ENCODE results near the gene RAB23. TPM values are rescaled to one million over a fixed set of nuclear protein-coding genes. Genes with fewer than 3 reads are reported as not detected.

The RAB23 gene
- 1 to 10 TPM; 4.7 to 9.8 (median 6.9) TPM for total RNA-seq

- WGBS, 2 donors = 1% methylated on average over 62 to 63 of the region's 69 CpGs
- peak within 1 kb of the TSS; percentile 66 for H3K4me3 ChIP-seq (ENCODE audit: low read depth, poor library complexity, severe bottlenecking)
- TF ChIP-seq, protein P1, sequence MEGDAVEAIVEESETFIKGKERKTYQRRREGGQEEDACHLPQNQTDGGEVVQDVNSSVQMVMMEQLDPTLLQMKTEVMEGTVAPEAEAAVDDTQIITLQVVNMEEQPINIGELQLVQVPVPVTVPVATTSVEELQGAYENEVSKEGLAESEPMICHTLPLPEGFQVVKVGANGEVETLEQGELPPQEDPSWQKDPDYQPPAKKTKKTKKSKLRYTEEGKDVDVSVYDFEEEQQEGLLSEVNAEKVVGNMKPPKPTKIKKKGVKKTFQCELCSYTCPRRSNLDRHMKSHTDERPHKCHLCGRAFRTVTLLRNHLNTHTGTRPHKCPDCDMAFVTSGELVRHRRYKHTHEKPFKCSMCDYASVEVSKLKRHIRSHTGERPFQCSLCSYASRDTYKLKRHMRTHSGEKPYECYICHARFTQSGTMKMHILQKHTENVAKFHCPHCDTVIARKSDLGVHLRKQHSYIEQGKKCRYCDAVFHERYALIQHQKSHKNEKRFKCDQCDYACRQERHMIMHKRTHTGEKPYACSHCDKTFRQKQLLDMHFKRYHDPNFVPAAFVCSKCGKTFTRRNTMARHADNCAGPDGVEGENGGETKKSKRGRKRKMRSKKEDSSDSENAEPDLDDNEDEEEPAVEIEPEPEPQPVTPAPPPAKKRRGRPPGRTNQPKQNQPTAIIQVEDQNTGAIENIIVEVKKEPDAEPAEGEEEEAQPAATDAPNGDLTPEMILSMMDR (IDR thresholded peaks at IDR 0.05) = no peak
- peak in 1 of 2 donors; percentile 41 for TF ChIP-seq POLR2A (IDR thresholded peaks at IDR 0.05)
- intact Hi-C loops (cut with DNase I; ENCODE audit: low total_unique reads) = no loop called here
- DNase-seq (ENCODE audit: low spot score in 2 of 2) = peak; percentile 68 to 96
These were observed at the start of gene RAB23 for GRCh38 chr6:57221936-57222742. TSS of gene RAB23 (minus strand) at chr6:57222307. CDS start at chr6:57210380, 11,927 bp downstream.

DNA sequence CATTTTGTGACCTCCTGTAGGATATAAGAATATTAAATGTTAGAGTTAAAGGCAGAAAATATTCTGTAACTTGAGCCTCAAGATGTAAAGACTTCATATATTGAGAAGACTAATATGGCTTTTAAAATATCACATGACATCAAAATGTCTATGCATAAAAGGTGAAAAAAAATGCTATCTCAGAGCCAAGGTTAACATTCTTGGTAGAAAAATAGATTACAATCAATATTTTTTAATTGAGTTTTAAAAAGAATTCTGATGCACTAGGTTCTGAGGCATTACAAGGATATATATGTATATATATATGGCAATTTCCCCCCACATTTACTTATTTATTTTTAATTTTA lies 46.2 kb upstream of the RAB23 start:
- DNase-seq (ENCODE audit: low spot score in 2 of 2) = no peak
- TF ChIP-seq POLR2A (IDR thresholded peaks at IDR 0.05) = no peak
- TF ChIP-seq, protein P1 (IDR thresholded peaks at IDR 0.05) = no peak
- H3K4me3 ChIP-seq (ENCODE audit: low read depth, poor library complexity, severe bottlenecking) = no peak overlapping the region
- intact Hi-C loops (cut with DNase I; ENCODE audit: low total_unique reads) = no loop called here

- no peak for DNase-seq (ENCODE audit: low spot score in 2 of 2)
- WGBS, 2 donors = 68 to 70% methylated on average over 10 of the region's 10 CpGs
- TF ChIP-seq, protein P1 (IDR thresholded peaks at IDR 0.05) = no peak
- no peak for TF ChIP-seq POLR2A (IDR thresholded peaks at IDR 0.05)
- intact Hi-C loops (cut with DNase I; ENCODE audit: low total_unique reads) = no loop called here
- no peak overlapping the region for H3K4me3 ChIP-seq (ENCODE audit: low read depth, poor library complexity, severe bottlenecking)
These were observed 45.6 kb upstream of the RAB23 start for GRCh38 chr6:57267586-57268293.

DNA sequence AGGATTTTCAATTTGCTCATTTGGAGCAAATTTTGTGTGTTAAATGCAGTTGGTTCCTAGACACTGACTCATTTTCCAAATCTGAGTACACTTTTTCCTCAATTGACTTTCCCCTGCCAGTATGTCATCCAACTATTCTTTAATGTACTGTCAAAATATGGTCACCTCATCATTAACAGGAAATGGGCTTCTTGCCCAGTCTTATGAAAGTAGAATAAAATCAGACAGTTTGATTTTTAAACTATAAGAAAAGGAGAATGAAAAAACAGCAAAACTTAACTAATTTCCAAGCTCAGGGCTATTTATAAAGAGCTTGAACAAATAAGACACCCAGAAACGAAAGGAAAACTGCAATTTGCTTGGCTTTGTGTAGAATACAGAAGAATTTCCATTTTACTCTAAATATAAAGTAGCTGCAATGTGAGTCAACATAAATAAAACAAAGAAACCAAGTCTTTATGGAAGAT lies 43.7 kb upstream of the RAB23 start:
- TF ChIP-seq, protein P1 (IDR thresholded peaks at IDR 0.05) = no peak
- TF ChIP-seq POLR2A (IDR thresholded peaks at IDR 0.05) = no peak
- 30 to 48% methylated on average over 1 of the region's 1 CpG for WGBS, 2 donors
- no peak overlapping the region for H3K4me3 ChIP-seq (ENCODE audit: low read depth, poor library complexity, severe bottlenecking)
- DNase-seq (ENCODE audit: low spot score in 2 of 2) = no peak
- intact Hi-C loops (cut with DNase I; ENCODE audit: low total_unique reads) = no loop called here

DNA sequence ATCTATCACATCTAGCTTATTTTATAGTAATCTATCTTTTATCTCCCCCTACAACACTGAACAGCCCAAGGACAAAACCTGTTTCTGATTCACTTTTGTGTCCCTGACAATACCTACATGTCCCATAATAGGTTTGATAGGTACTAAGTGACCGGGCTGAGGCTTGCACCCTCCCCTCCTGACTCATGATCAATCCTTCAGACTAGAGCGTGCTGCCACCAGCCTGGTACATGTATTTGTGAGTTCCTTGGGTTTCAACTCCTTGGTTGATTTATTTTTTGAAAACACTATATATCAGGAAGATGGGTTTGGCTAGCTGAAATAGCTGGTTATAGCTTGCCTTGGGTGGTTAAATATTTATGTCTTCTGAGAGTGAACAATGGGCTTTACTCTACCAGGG lies 41.6 kb upstream of the RAB23 start:
- H3K4me3 ChIP-seq (ENCODE audit: low read depth, poor library complexity, severe bottlenecking) = no peak overlapping the region
- intact Hi-C loops (cut with DNase I; ENCODE audit: low total_unique reads) = no loop called here
- 88 to 92% methylated on average over 2 of the region's 2 CpGs for WGBS, 2 donors
- no peak for TF ChIP-seq POLR2A (IDR thresholded peaks at IDR 0.05)
- TF ChIP-seq, protein P1 (IDR thresholded peaks at IDR 0.05) = no peak
- DNase-seq (ENCODE audit: low spot score in 2 of 2) = no peak
